ENCODE data around the gene DDT. TPM values are rescaled to one million over a fixed set of nuclear protein-coding genes. Genes with fewer than 3 reads are reported as not detected.
"Not testable (repeated sequence)": the region's sequence is repeated elsewhere in the genome, so short reads cannot be mapped to it uniquely, and the experiment has no call there.

DDT gene
- total RNA-seq, 3 donors from 2014 or later: 74.2 to 107 (median 85.1) TPM

DNA sequence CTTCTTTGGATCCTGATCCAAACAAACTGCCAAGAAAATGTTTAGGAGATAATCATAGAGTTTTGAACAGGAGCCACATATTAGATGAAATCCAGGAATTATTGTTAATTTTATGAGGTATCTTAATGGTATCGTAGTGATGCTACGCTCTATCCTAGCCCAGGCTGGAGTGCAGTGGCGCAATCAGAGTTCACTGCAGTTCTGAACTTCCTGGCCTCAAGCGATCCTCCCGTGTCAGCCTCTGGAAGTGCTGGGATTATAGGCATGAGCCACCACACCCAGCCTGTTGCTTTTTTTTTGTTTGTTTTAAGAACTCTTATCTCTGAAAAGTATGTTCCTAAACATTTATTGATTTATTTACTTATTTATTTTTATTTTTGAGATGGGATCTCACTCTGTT lies 28.6 kb upstream of the DDT start:
- H3K4me3 Mint-ChIP-seq: no peak overlapping the region
- no peaks in the 10 kb centered on the region for H3K9me3 Mint-ChIP-seq
- H3K27me3 Mint-ChIP-seq (ENCODE audit: low read depth): no peaks in the 10 kb centered on the region
- H3K36me3 Mint-ChIP-seq (ENCODE audit: insufficient read depth): no peaks in the 10 kb centered on the region
- no peak for DNase-seq
- no peak for ATAC-seq
- H3K4me1 Mint-ChIP-seq (ENCODE audit: low read depth): no peaks in the 10 kb centered on the region

DNA sequence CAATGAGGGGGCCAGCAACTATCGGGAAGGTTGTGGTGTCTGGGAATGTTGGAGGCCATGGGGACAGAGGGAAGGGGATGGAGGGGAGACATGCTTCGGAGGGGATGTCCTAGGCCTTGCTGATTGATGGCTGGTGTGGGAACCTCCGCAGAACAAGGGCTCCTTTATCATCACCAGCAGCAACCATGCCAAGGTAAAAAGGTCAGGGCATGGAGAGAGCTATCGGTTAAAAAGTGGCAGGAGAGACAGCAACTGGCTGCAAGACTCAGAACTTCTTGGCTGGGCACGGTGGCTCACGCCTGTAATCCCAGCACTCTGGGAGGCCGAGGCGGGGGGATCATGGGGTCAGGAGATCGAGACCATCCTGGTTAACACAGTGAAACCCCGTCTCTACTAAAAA lies 28.0 kb upstream of the DDT start:
- Mint-ChIP-seq H3K36me3 (ENCODE audit: insufficient read depth) (no peaks in the 10 kb centered on the region), H3K4me3 (no peak overlapping the region), H3K27me3 (ENCODE audit: low read depth) (no peaks in the 10 kb centered on the region), H3K9me3 (no peaks in the 10 kb centered on the region), H3K4me1 (ENCODE audit: low read depth) (no peaks in the 10 kb centered on the region)
- DNase-seq (no peak), ATAC-seq (no peak)

DNA sequence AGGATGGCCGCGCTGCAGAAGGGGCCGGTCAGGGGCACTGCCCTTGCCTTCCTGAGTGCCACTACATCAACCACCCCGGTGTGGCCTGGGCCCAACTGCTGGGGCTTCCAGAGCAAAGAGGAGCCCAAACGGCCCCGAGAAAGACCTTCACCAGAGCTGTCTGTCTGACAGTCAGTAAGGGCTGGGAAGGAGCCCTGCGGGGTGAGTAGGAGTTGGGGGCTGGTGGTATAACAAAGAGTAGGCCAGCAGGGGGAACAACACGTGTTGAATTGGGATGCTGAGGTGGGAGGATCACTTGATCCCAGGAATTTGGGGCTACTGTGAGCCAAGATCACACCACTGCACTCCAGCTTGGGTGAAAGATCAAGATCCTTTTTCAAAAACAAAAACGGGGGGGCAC lies 27.1 kb upstream of the DDT start:
- ATAC-seq: no peak
- Mint-ChIP-seq H3K4me3 (no peak overlapping the region), H3K36me3 (ENCODE audit: insufficient read depth) (no peaks in the 10 kb centered on the region), H3K9me3 (no peaks in the 10 kb centered on the region), H3K4me1 (ENCODE audit: low read depth) (no peaks in the 10 kb centered on the region), H3K27me3 (ENCODE audit: low read depth) (no peaks in the 10 kb centered on the region)
- no peak for DNase-seq

DNA sequence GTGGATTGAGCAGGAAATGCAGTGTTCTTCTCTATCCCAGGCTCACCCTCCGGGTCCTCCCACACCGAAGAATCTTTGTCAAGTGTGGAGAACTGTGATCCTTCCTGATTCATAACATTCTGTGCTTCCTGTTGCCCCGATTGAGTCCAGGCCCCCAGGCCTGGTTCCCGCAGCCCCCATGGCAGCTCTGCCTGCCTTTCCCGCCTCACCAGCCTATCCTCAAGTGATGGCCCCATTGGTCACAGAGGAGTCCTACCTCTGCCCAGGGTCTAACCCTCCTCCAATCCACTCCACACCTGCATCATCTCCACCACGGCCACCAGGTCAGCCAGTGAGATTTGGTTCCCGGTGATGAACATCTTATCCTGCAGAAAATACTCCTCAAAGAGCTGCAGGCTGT lies 25.5 kb upstream of the DDT start:
- H3K4me1 Mint-ChIP-seq (ENCODE audit: low read depth); DNase-seq; ATAC-seq; H3K36me3 Mint-ChIP-seq (ENCODE audit: insufficient read depth); H3K27me3 Mint-ChIP-seq (ENCODE audit: low read depth); H3K9me3 Mint-ChIP-seq; H3K4me3 Mint-ChIP-seq: not testable (repeated sequence)

DNA sequence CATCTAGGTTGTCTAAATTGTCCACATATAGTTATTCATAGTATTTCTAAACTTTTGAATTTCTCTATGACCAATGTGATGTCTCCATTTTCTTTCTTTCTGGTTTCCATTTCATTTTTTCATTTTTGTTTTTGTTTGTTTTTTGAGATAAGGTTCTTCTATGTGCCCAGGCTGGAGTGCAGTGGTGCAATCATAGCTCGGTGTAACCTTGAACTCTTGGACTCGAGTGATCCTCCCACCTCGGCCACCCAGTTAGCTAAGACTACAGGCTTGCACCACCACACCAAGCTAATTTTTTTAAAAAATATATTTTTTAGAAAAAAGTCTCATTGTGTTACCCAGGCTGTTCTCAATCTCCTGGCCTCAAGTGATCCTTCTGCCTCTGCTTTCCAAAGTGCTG lies 22.9 kb upstream of the DDT start:
- no peaks in the 10 kb centered on the region for H3K9me3 Mint-ChIP-seq
- no peak overlapping the region for H3K4me3 Mint-ChIP-seq
- no peak for ATAC-seq
- DNase-seq: no peak
- no peaks in the 10 kb centered on the region for H3K4me1 Mint-ChIP-seq (ENCODE audit: low read depth)
- H3K27me3 Mint-ChIP-seq (ENCODE audit: low read depth): no peaks in the 10 kb centered on the region
- no peaks in the 10 kb centered on the region for H3K36me3 Mint-ChIP-seq (ENCODE audit: insufficient read depth)

DNA sequence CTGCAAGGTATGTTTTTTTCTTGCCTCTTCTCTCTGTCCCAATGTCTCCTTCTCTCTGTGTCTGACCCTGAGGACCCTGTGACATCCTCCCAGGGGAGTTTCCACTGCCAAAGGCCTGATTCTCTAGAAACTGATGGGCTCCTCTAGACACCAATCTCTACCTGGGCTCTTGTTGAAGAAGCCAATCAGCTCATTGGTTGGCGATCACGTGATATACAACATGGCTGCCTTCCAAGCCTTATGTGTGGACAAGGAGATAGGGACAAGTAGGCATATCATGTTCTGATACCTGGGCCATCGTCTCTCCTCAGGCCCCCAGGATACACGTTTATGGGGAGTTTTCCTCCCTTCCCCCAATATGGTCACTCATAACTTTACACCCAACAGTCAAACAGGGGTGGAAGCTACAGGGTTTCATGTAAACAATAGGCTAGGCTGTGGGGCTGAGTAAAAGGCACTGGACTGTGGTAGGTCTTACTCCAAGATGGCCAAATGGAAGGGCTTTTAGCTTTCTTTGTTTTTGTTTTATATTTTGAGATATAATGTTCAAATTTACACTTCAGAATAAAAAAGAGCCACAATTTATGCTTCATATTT lies 19.4 kb upstream of the DDT start:
- H3K27me3 Mint-ChIP-seq (ENCODE audit: low read depth); H3K4me1 Mint-ChIP-seq (ENCODE audit: low read depth); DNase-seq; ATAC-seq; H3K36me3 Mint-ChIP-seq (ENCODE audit: insufficient read depth); H3K4me3 Mint-ChIP-seq; H3K9me3 Mint-ChIP-seq: not testable (repeated sequence)

DNA sequence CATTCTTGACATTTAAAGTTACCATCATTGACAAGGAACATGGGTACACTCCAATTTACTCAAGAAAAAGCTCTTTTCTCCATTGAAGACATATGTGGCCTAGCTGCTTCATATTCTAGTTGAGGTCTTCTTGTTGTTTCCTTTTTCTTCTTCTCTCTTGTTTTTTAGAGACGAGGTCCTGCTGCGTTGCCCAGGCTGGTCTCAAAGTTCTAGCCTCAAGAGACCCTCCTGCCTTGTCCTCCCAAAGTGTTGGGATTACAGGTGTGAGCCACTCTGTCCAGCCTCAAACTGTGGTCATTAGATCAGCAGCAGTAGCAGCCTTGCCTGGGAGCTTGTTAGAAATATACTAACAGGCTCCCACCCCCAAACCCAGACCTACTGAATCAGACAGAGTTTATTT lies 18.8 kb upstream of the DDT start:
- not testable (repeated sequence) for H3K4me3 Mint-ChIP-seq; H3K4me1 Mint-ChIP-seq (ENCODE audit: low read depth); ATAC-seq; H3K9me3 Mint-ChIP-seq; H3K27me3 Mint-ChIP-seq (ENCODE audit: low read depth); H3K36me3 Mint-ChIP-seq (ENCODE audit: insufficient read depth); DNase-seq

DNA sequence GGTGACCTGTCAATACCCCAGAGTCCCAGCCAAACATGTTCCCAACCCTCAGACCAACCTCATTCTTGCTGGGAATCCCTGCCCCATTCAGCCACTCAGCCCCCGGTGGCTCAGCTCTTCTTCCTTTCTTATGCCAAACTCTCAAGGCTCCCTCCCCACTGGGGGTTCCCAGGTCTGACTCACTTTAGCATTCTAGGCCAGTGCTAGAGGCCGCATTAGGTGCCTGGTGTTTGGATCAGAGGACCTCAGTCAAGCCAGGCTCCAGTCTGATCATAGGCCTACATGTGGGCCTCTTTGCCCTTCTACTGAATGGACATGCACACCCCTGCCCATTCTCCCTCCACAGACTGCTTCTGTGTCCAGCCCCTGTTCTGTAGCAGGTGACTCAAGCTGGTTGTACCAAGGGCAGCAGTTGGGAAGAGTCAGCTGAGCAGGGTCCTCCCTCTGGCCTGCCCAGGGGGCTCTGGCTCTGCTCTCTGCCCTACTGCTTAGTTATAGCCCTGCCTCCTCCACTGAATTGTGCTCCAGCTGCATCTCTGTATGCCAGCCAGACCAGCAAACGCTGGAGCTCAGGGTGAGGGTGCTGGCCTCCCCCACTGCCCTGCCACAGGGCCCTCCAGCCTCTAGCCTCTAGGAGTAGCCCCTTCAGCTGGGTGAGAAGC lies 15.5 kb upstream of the DDT start:
- H3K36me3 Mint-ChIP-seq (ENCODE audit: insufficient read depth); H3K4me3 Mint-ChIP-seq; H3K9me3 Mint-ChIP-seq; H3K4me1 Mint-ChIP-seq (ENCODE audit: low read depth); ATAC-seq; H3K27me3 Mint-ChIP-seq (ENCODE audit: low read depth); DNase-seq: not testable (repeated sequence)

DNA sequence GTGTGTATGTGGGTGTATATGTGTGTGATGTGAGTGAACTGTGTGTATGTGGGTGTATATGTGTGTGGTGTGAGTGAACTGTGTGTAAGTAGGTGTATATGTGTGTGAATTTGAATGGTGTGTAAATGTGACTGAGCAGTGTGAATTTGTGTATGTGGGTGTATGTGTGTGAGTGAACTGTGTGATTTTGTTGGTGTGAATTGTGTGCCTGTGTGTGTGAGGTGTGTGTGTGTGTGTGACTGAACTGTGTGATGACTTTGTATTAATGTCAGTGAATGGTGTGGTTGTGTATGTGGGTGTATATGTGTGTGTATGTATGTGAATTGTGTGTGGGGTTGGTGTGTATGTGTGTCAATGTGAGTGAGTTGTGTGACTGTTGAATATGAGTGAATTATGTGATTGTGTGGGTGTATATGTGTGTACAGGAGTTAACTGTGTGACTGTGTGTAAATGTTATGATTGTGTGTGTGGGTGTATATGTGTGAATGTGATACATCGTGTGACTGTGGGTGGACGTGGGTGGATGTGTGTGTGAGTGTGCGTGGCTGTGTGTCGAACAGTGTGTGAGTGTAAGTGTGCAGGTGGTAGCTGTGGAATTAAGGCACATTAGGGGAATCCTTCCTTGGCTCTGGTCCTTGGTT lies 12.4 kb upstream of the DDT start:
- H3K9me3 Mint-ChIP-seq; H3K4me3 Mint-ChIP-seq; H3K4me1 Mint-ChIP-seq (ENCODE audit: low read depth); H3K27me3 Mint-ChIP-seq (ENCODE audit: low read depth); DNase-seq; ATAC-seq; H3K36me3 Mint-ChIP-seq (ENCODE audit: insufficient read depth): not testable (repeated sequence)

DNA sequence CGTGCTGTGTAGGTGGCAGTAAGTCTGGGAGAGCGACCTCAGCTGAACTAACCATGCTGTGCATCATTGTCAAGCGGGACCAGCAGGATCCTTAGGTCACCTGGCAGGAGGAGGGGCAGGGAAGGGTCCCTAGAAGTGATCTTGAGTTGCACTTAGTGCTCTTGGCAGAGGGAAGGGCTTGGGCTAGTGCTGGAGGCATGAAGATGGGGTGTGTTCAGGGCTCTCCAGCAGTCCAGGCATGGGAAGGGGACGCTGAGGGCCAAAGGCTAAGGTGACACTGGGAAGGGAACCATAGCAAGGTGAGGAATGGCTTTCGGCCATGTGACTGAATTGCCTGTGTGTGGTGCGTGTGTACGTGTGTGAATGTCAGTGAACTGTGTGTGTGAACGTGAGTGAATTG lies 11.8 kb upstream of the DDT start:
- not testable (repeated sequence) for ATAC-seq; H3K36me3 Mint-ChIP-seq (ENCODE audit: insufficient read depth); DNase-seq; H3K27me3 Mint-ChIP-seq (ENCODE audit: low read depth); H3K4me3 Mint-ChIP-seq; H3K4me1 Mint-ChIP-seq (ENCODE audit: low read depth); H3K9me3 Mint-ChIP-seq

DNA sequence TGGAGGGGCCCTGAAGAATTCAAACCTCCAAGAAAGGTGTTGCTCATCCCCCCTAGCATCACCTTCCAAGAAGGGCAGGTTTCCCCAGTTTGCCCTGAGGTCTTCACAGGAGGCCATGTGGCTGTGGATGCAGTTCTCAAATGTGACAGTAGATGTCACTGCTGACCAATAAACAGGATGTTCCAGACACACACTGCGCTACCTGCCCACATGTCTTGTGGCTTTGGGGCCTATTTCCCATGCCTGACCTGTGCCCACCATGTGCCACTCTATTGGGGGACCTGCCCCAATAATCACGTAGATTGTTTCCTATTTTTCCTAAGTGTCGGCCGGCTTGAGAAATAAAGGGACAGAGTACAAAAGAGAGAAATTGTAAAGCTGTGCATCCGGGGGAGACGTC lies 10.2 kb upstream of the DDT start:
- Mint-ChIP-seq H3K9me3 (no peaks in the 10 kb centered on the region), H3K4me1 (ENCODE audit: low read depth) (peaks cover 7% of the 10 kb centered on the region), H3K36me3 (ENCODE audit: insufficient read depth) (no peaks in the 10 kb centered on the region), H3K4me3 (no peak overlapping the region), H3K27me3 (ENCODE audit: low read depth) (no peaks in the 10 kb centered on the region)
- ATAC-seq (peak; percentile 73), DNase-seq (no peak)

DNA sequence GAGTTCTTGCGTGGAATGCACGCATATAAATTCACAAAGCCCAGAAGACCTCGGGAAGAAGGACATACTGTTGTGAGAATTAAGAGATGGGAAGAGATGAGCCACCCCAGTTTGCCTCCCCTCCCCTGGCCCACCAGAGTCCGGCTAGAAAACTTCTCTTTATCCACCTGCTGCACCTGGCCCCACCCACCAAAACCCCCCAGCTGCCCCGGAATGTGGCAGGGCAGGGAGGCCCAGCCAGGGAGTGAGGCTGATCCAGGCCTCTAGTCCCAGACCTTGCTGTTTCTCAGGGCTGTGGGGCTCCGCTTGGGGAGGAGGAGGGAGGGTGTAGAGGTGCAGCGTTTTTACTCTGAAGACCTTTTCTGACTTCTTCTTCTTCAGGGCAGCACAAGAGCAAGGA lies 6.3 kb upstream of the DDT start:
- H3K4me1 Mint-ChIP-seq (ENCODE audit: low read depth); H3K9me3 Mint-ChIP-seq; H3K4me3 Mint-ChIP-seq; DNase-seq; ATAC-seq; H3K27me3 Mint-ChIP-seq (ENCODE audit: low read depth); H3K36me3 Mint-ChIP-seq (ENCODE audit: insufficient read depth): not testable (repeated sequence)

DNA sequence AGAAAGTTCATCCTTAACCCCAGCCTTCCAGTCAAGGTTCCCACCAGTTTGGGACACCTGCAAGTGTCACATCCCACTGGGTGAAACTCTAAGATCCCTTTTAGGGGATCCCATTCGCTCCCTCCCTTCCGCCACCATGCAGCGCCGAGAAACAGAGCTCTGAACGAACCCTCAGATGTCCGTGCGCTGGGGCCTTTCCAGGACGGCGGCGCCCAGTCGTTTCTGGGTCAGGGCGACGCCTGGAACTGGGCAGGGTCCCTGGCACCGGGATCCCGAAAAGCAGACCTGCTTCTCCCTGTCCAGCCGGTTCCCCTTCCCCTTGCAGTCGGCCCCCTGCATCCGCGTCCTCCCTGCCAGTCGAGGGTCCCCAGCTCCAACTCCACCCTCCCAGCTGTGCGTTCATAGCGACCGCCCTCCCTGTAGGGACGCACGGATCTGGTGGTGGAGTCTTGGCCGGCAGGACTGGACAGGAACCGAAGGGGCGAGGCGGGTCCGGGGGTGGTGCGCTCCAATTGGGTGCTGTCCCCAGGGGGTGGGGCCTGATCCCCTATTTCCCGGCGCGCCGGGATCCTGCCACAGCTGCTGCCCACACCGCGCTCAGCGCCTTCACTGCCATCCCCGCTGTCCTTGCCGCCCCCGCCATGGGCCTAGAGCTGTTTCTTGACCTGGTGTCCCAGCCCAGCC lies 5.5 kb upstream of the DDT start, which contains the start of gene GSTT2:
GSTT2 (plus strand) TSS at position 578 of the 684 bp plus-strand sequence.
- H3K4me3 Mint-ChIP-seq; DNase-seq; ATAC-seq; H3K36me3 Mint-ChIP-seq (ENCODE audit: insufficient read depth); H3K4me1 Mint-ChIP-seq (ENCODE audit: low read depth); H3K27me3 Mint-ChIP-seq (ENCODE audit: low read depth); H3K9me3 Mint-ChIP-seq: not testable (repeated sequence)

DNA sequence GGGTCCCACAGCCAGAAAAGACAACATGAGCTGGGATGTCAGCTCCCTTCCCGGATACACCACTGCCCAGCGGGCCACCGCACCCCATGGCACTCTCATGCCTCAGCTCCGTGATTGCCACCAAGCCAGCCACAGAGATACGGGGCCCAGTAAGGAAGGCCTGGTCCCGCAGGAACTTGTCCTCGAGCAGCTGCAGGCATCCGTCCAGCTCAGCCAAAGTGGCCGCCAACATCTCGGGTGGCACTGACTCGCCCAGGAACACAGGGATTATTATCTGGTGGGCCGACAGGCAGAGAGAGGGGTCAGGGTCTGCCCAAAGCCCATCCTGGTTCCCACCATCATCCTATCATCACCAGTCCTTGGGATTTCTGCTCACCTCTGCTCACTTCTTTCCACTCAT lies 3.1 kb upstream of the DDT start:
- not testable (repeated sequence) for H3K4me1 Mint-ChIP-seq (ENCODE audit: low read depth); H3K36me3 Mint-ChIP-seq (ENCODE audit: insufficient read depth); H3K27me3 Mint-ChIP-seq (ENCODE audit: low read depth); DNase-seq; ATAC-seq; H3K9me3 Mint-ChIP-seq; H3K4me3 Mint-ChIP-seq
